GM12873 (cell line): ENCODE results near the gene NPLOC4.

Source experiments
- CTCF ChIP-seq: IDR thresholded peaks from 2 replicates; pipeline ENCODE4 v1.5.1; 2012; ENCODE audit warnings: low read depth, mild to moderate bottlenecking, moderate library complexity, low read length, control low read depth; ENCODE audit not compliant: insufficient read depth; ENCODE audit errors: missing control alignments

Gene NPLOC4

GRCh38 chr17:81603846-81604610 is 32.9 kb downstream of the NPLOC4 start:
- no peak for TF ChIP-seq CTCF

GRCh38 chr17:81601525-81602120 is 35.3 kb downstream of the NPLOC4 start:
- TF ChIP-seq CTCF = peak; percentile 83

- TF ChIP-seq CTCF = no peak
These were observed 37.0 kb downstream of the NPLOC4 start for GRCh38 chr17:81599719-81600486.

GRCh38 chr17:81593105-81593871 is 43.6 kb downstream of the NPLOC4 start:
- no peak for TF ChIP-seq CTCF

- no peak for TF ChIP-seq CTCF
These were observed 44.9 kb downstream of the NPLOC4 start for GRCh38 chr17:81591971-81592370.

GRCh38 chr17:81590121-81590520 is 46.8 kb downstream of the NPLOC4 start:
- TF ChIP-seq CTCF = no peak
